Kidney (tissue), 14 donors: ENCODE results near the gene CSTPP1. TPM values are rescaled to one million over a fixed set of nuclear protein-coding genes. Genes with fewer than 3 reads are reported as not detected.

ENCODE experiments used
- DNase-seq, 5 donors: peaks; one replicate each; pipeline ENCODE4 v3.0.0-alpha.2; 2013 to 2020
- FAIRE-seq: peaks from 2 replicates; lab custom pipeline; 2012; peaks lifted over from hg19 to GRCh38; lab: Jason Lieb, UNC
- H3K27ac ChIP-seq, 2 donors: one replicate each; pipeline ENCODE4 v1.7.0; 2013; ENCODE audit warnings: low read depth in 2 of 2, low read length in 2 of 2, inconsistent platforms in 1 of 2
- H3K27me3 ChIP-seq: one replicate; pipeline ENCODE4 v1.7.1; 2013; ENCODE audit warnings: low read length, inconsistent platforms; ENCODE audit not compliant: control insufficient read depth, insufficient read depth
- H3K36me3 ChIP-seq, 3 donors: one replicate each; pipeline versions ENCODE4 v1.7.0 to v1.7.1; 2013; ENCODE audit warnings: low read length in 3 of 3, control low read depth in 1 of 3, inconsistent platforms in 1 of 3; ENCODE audit not compliant: insufficient read depth in 3 of 3, control insufficient read depth in 2 of 3
- H3K4me1 ChIP-seq, 3 donors: one replicate each; pipeline versions ENCODE4 v1.7.0 to v1.7.1; 2013; ENCODE audit warnings: low read length in 3 of 3, inconsistent platforms in 1 of 3, low read depth in 1 of 3; ENCODE audit not compliant: control insufficient read depth in 2 of 3, insufficient read depth in 2 of 3
- H3K4me3 ChIP-seq, 3 donors: one replicate each; pipeline versions ENCODE4 v1.7.0 to v1.8.1; 2013; ENCODE audit warnings: low read length in 3 of 3, control low read depth in 1 of 3, inconsistent platforms in 1 of 3
- H3K9ac ChIP-seq, 3 donors: one replicate each; pipeline versions ENCODE4 v1.7.0 to v1.7.1; 2013; ENCODE audit warnings: low read length in 3 of 3, control low read depth in 1 of 3, inconsistent platforms in 1 of 3
- H3K9me3 ChIP-seq, 3 donors: one replicate each; pipeline versions ENCODE4 v1.7.0 to v1.7.1; 2013; ENCODE audit warnings: low read length in 3 of 3, control low read depth in 1 of 3, inconsistent platforms in 1 of 3; ENCODE audit not compliant: control insufficient read depth in 2 of 3, insufficient read depth in 1 of 3
- intact Hi-C: fragments of 100-400 bp; cut with DNase I; formaldehyde crosslinking; loops from one replicate; pipeline ENCODE4 v1.11.1; 2022
- polyA plus RNA-seq: library from polyadenylated mRNA; stranded (reverse); fragments of 350-450 nt; fragmentation: Illumina TruSeq; extraction: RNeasy Lipid Tissue Mini Kit (QIAGEN cat#74804); gene quantifications from one replicate; pipeline ENCODE4 v1.2.3, GENCODE V29; 2014; ENCODE audit warnings: low read depth, low replicate concordance; ENCODE audit not compliant: insufficient read depth
- total RNA-seq: library from RNA; stranded (reverse); fragmentation: NEBNext Ultra II Directional; extraction: Animal tissue kit (Norgen Biotek cat#: 25700); gene quantifications from one replicate; pipeline ENCODE4 v1.2.1, GENCODE V29; 2021
- TF ChIP-seq, protein P1 (sequence below): IDR thresholded peaks from 3 replicates; pipeline ENCODE4 v1.5.1; 2012; ENCODE audit warnings: mild to moderate bottlenecking, moderate library complexity, borderline replicate concordance; ENCODE audit not compliant: insufficient read depth; ENCODE audit errors: extremely low read depth
- donor health status: control.
- donor health status: control.
- donor health status: control.
- donor health status: control.
- donor health status: control.
- donor health status: DM: yes; HTN: yes; CAD: no.
- donor health status: Normal renal cell carcinoma (clear cell type).

The CSTPP1 gene
- total and polyA plus RNA-seq, 2 donors from 2014 or later, result 37.4 to 50.3 TPM

DNA sequence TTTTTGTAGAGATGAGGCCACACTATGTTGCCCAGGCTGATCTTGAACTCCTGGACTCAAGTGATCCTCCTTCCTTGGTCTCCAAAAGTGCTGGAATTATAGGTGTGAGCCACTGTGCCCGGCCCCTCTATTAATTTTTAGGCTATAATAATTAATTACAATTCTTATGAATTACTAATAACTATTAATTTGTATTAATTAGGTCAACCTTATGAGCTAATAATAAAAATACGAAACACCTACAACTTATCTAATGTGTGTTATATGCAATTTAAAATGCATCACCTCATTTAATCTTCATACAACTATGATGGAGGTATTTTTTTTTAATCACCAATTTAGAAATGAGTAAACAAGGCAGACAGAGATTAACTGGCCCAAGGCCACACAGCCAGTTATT lies 44.5 kb upstream of the CSTPP1 start:
- no peaks in the 10 kb centered on the region for H3K36me3 ChIP-seq
- no peak overlapping the region for H3K4me3 ChIP-seq
- no peaks in the 10 kb centered on the region for H3K4me1 ChIP-seq
- intact Hi-C loops, result no loop called here
- DNase-seq (no peak), FAIRE-seq (no peak)
- no peaks in the 10 kb centered on the region for H3K27me3 ChIP-seq
- no peaks in the 10 kb centered on the region for H3K9me3 ChIP-seq
- no peak overlapping the region for H3K9ac ChIP-seq
- TF ChIP-seq, protein P1, sequence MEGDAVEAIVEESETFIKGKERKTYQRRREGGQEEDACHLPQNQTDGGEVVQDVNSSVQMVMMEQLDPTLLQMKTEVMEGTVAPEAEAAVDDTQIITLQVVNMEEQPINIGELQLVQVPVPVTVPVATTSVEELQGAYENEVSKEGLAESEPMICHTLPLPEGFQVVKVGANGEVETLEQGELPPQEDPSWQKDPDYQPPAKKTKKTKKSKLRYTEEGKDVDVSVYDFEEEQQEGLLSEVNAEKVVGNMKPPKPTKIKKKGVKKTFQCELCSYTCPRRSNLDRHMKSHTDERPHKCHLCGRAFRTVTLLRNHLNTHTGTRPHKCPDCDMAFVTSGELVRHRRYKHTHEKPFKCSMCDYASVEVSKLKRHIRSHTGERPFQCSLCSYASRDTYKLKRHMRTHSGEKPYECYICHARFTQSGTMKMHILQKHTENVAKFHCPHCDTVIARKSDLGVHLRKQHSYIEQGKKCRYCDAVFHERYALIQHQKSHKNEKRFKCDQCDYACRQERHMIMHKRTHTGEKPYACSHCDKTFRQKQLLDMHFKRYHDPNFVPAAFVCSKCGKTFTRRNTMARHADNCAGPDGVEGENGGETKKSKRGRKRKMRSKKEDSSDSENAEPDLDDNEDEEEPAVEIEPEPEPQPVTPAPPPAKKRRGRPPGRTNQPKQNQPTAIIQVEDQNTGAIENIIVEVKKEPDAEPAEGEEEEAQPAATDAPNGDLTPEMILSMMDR, result no peak
- no peak overlapping the region for H3K27ac ChIP-seq

DNA sequence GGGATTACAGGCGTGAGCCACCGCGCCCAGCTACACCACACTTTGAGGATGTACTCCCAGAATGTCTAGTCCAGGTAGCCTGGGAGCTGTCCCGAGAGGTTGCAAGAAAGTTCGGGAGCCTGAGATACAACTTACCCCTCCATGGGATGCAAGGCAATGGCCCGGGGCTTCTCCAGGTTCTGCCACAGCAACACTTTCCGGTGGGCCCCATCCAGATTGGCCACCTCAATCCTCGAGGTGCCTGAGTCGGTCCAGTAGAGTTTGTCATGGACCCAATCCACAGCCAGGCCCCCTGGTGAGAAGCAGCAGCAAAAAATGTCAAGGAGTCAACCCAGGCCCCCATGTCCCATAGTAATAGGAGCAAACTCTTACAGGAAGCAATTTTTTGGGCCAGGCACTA lies 43.7 kb upstream of the CSTPP1 start:
- no peak for DNase-seq
- H3K9me3 ChIP-seq, result no peaks in the 10 kb centered on the region
- no peaks in the 10 kb centered on the region for H3K36me3 ChIP-seq
- no peak overlapping the region for H3K4me3 ChIP-seq
- H3K9ac ChIP-seq, result no peak overlapping the region
- no peaks in the 10 kb centered on the region for H3K27me3 ChIP-seq
- H3K27ac ChIP-seq, result no peak overlapping the region
- no peaks in the 10 kb centered on the region for H3K4me1 ChIP-seq
- TF ChIP-seq, protein P1, result no peak
- intact Hi-C loops, result no loop called here
- no peak for FAIRE-seq

DNA sequence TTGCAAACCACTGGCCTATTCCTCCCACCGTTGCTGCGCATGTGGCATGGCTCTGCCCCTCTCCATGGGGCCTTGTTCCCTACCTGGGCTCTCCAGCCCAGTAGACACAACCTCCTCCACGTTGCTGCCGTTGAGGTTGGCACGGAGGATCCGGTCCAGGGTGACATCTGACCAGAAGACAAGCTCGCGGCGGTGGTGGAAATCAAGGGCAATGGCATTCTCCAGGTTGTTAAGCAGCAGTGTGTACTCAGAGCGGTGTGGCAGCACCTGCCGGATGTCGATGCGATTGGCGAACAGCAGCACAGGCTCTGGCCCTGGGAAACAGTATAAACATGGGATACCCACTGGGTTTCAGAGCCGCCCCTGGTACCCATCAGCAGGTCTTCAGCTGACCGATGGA lies 42.1 kb upstream of the CSTPP1 start:
- Histone ChIP-seq H3K36me3 (no peaks in the 10 kb centered on the region), H3K27ac (no peak overlapping the region), H3K9ac (no peak overlapping the region), H3K4me3 (no peak overlapping the region), H3K27me3 (no peaks in the 10 kb centered on the region), H3K9me3 (no peaks in the 10 kb centered on the region), H3K4me1 (no peaks in the 10 kb centered on the region)
- DNase-seq (no peak), FAIRE-seq (no peak)
- TF ChIP-seq, protein P1, result no peak
- intact Hi-C loops, result no loop called here

DNA sequence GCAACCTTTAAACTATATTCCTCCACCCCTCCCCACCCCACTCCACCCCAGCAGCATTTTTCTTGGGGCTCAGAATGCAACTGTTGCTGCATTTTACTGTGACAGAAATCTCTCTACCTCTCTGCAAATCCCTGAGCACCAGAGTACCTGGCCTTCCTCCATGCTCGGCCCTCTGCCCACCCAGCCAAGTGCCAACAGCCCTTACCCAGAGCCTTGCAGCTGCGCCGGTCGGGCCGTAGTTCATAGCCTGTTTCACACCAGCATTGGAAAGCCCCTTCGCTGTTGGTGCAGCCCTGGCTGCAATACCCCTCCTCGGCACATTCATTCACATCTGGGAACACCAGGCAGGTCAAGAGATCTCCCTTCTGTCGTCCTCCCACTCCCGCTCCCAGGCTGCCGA lies 41.6 kb upstream of the CSTPP1 start:
- TF ChIP-seq, protein P1, result no peak
- no peak overlapping the region for H3K27ac ChIP-seq
- DNase-seq, result no peak

More for the DNA sequence above, 41.6 kb upstream of the CSTPP1 start:
- Histone ChIP-seq H3K4me1 (no peaks in the 10 kb centered on the region), H3K9me3 (no peaks in the 10 kb centered on the region), H3K27me3 (no peaks in the 10 kb centered on the region), H3K4me3 (no peak overlapping the region), H3K36me3 (no peaks in the 10 kb centered on the region), H3K9ac (no peak overlapping the region)
- no peak for FAIRE-seq
- intact Hi-C loops, result no loop called here
